Panc1 (cell line): ENCODE measurements around the gene MAPK10. TPM values are rescaled to one million over a fixed set of nuclear protein-coding genes. Genes with fewer than 3 reads are reported as not detected.

Experiments used
- ATAC-seq: fragments of 200-7000 bp; cut with Tn5 transposase; 2 replicates; pipeline ENCODE4 v1.9.1; 2020; ENCODE audit warnings: mild to moderate bottlenecking, moderate library complexity
- BruUV-seq: library from RNA; stranded (reverse); fragments of 400-500 nt; replicated peaks from 2 replicates; lab custom pipeline; 2021; lab: Mats Ljungman, UMichigan
- CTCF ChIA-PET: fragments of 300-600 bp; sonication (Branson Sonifier 250); formaldehyde crosslinking; loops from one replicate; lab custom pipeline; 2022; ENCODE audit warnings: antibody characterized with exemption; lab: Charles Lee
- POLR2A ChIA-PET: fragments of 300-600 bp; sonication (Branson Sonifier 250); formaldehyde crosslinking; loops from one replicate; lab custom pipeline; 2022; ENCODE audit warnings: antibody characterized with exemption; lab: Charles Lee
- DNase-seq: peaks from one replicate; pipeline ENCODE4 v3.0.0-alpha.2; 2010; ENCODE audit warnings: low read depth, low spot score
- H3K27ac ChIP-seq: 2 replicates; pipeline ENCODE4 v1.5.1; 2011; ENCODE audit warnings: mild to moderate bottlenecking, low read length, inconsistent platforms
- H3K27me3 ChIP-seq: fragments of 200-500 bp; sonication (Bioruptor generic); 2 replicates; pipeline ENCODE4 v1.6.0; 2014; ENCODE audit warnings: low read length, inconsistent platforms; ENCODE audit not compliant: control insufficient read depth, insufficient read depth
- H3K36me3 ChIP-seq: fragments of 200-500 bp; sonication (Bioruptor generic); 2 replicates; pipeline ENCODE4 v1.5.1; 2014; ENCODE audit warnings: inconsistent platforms, mild to moderate bottlenecking, low read length, moderate library complexity; ENCODE audit not compliant: control insufficient read depth, insufficient read depth
- H3K4me1 ChIP-seq: 2 replicates; pipeline ENCODE4 v1.5.1; 2011; ENCODE audit warnings: inconsistent platforms, mild to moderate bottlenecking, low read length, moderate library complexity; ENCODE audit not compliant: control insufficient read depth, insufficient read depth
- H3K4me3 ChIP-seq, 2 experiments: 2 replicates each; pipeline ENCODE4 v1.5.1; 2011 to 2012; ENCODE audit warnings: low read depth in 2 of 2, low read length in 2 of 2, mild to moderate bottlenecking in 2 of 2, inconsistent platforms in 1 of 2, moderate library complexity in 1 of 2
- H3K9me3 ChIP-seq: fragments of 200-500 bp; sonication (Bioruptor generic); 2 replicates; pipeline ENCODE4 v1.5.1; 2014; ENCODE audit warnings: low read depth, mild to moderate bottlenecking, inconsistent platforms, low read length, moderate library complexity; ENCODE audit not compliant: control insufficient read depth, insufficient read depth
- POLR2AphosphoS5 ChIP-seq: IDR thresholded peaks from 2 replicates; pipeline ENCODE4 v1.6.1; 2012; ENCODE audit warnings: mild to moderate bottlenecking, low read depth, low read length, moderate library complexity
- SIN3A ChIP-seq: IDR thresholded peaks from 2 replicates; pipeline ENCODE4 v1.6.1; 2012; ENCODE audit warnings: low read depth, mild to moderate bottlenecking, low read length, moderate library complexity, borderline replicate concordance; ENCODE audit not compliant: insufficient read depth
- TCF7L2 ChIP-seq: IDR thresholded peaks from 2 replicates; pipeline ENCODE4 v1.6.1; 2011; ENCODE audit warnings: mild to moderate bottlenecking, low read depth, low read length, inconsistent platforms
- in situ Hi-C: cut with HindIII; loops from 2 replicates; pipeline ENCODE4 v1.10.0; 2016; ENCODE audit warnings: low sequenced_read_pairs, low pct_unique_long_range_greater_than_20kb
- intact Hi-C: fragments of 100-400 bp; cut with micrococcal nuclease; formaldehyde crosslinking; loops from one replicate; pipeline ENCODE4 v1.10.0; 2022; ENCODE audit not compliant: unreplicated experiment
- total RNA-seq: library from RNA; stranded (reverse); gene quantifications from one replicate; pipeline ENCODE4 v1.2.1, GENCODE V29; 2021; ENCODE audit not compliant: unreplicated experiment
- TF ChIP-seq, protein P1 (sequence below), 2 experiments: IDR thresholded peaks; 2 replicates each; pipeline ENCODE4 v1.6.1; 2011 to 2012; ENCODE audit warnings: low read depth in 2 of 2, control low read depth in 1 of 2, low read length in 1 of 2, mild to moderate bottlenecking in 1 of 2, moderate library complexity in 1 of 2; ENCODE audit not compliant: insufficient read depth in 1 of 2
- TF ChIP-seq, protein P2 (sequence below): fragments of 450-650 bp; IDR thresholded peaks from 2 replicates; pipeline ENCODE4 v1.5.1; 2017; ENCODE audit warnings: mild to moderate bottlenecking

MAPK10 gene
- total RNA-seq, 1 experiment from 2014 or later = 0.85 TPM

DNA sequence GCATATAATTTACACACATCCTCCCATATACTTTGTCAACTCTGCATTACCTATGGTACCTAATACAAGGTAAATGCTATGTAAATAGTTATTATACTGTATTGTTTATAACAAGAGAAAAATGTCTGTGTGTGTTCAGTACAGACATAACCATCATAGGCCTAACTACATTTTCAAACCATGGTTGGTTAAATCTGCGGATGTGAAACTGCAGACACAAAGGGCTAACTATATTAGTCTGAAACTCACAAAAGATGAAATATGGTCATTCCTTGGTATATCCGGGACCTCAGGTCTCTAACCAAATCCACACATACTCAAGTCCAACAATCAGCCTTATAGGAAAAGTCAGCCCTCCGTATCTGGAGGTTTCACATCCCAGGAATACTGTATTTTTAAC, 13.5 kb downstream of the MAPK10 start:
- Histone ChIP-seq H3K4me3 (no peak overlapping the region), H3K27me3 (no peaks in the 10 kb centered on the region), H3K27ac (no peak overlapping the region), H3K36me3 (no peaks in the 10 kb centered on the region), H3K9me3 (no peaks in the 10 kb centered on the region), H3K4me1 (no peaks in the 10 kb centered on the region)
- CTCF ChIA-PET = no interaction called here
- POLR2A ChIA-PET = no interaction called here
- DNase-seq (no peak), ATAC-seq (no peak)
- TF ChIP-seq TCF7L2 = no peak
- no peak for TF ChIP-seq POLR2AphosphoS5
- TF ChIP-seq, protein P1, sequence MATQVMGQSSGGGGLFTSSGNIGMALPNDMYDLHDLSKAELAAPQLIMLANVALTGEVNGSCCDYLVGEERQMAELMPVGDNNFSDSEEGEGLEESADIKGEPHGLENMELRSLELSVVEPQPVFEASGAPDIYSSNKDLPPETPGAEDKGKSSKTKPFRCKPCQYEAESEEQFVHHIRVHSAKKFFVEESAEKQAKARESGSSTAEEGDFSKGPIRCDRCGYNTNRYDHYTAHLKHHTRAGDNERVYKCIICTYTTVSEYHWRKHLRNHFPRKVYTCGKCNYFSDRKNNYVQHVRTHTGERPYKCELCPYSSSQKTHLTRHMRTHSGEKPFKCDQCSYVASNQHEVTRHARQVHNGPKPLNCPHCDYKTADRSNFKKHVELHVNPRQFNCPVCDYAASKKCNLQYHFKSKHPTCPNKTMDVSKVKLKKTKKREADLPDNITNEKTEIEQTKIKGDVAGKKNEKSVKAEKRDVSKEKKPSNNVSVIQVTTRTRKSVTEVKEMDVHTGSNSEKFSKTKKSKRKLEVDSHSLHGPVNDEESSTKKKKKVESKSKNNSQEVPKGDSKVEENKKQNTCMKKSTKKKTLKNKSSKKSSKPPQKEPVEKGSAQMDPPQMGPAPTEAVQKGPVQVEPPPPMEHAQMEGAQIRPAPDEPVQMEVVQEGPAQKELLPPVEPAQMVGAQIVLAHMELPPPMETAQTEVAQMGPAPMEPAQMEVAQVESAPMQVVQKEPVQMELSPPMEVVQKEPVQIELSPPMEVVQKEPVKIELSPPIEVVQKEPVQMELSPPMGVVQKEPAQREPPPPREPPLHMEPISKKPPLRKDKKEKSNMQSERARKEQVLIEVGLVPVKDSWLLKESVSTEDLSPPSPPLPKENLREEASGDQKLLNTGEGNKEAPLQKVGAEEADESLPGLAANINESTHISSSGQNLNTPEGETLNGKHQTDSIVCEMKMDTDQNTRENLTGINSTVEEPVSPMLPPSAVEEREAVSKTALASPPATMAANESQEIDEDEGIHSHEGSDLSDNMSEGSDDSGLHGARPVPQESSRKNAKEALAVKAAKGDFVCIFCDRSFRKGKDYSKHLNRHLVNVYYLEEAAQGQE (IDR thresholded peaks at IDR 0.05; ENCODE audit: insufficient read depth in 1 of 2, low read depth in 2 of 2, low read length in 1 of 2) = no peak
- TF ChIP-seq, protein P2, sequence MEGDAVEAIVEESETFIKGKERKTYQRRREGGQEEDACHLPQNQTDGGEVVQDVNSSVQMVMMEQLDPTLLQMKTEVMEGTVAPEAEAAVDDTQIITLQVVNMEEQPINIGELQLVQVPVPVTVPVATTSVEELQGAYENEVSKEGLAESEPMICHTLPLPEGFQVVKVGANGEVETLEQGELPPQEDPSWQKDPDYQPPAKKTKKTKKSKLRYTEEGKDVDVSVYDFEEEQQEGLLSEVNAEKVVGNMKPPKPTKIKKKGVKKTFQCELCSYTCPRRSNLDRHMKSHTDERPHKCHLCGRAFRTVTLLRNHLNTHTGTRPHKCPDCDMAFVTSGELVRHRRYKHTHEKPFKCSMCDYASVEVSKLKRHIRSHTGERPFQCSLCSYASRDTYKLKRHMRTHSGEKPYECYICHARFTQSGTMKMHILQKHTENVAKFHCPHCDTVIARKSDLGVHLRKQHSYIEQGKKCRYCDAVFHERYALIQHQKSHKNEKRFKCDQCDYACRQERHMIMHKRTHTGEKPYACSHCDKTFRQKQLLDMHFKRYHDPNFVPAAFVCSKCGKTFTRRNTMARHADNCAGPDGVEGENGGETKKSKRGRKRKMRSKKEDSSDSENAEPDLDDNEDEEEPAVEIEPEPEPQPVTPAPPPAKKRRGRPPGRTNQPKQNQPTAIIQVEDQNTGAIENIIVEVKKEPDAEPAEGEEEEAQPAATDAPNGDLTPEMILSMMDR = no peak
- TF ChIP-seq SIN3A = no peak
- in situ Hi-C loops = no loop called here
- intact Hi-C loops = no loop called here
- no TSS peak for BruUV-seq

DNA sequence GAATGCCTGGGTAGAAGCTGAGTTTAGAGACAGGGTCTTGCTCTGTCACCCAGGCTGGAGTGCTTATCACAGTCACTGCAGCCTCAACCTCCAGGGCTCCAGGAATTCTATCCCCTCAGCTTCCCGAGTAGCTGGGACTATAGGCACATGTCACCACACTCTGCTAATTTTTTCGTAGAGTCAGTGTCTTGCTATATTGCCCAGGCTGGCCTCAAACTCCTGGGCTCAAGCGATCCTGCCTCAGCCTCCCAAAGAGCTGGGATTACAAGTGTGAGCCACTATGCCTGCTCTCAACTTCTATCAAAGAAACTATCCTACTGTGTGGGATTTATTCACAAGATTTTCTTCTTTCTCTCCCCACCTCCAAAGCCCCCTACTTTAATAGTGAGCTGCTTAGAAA, 15.7 kb downstream of the MAPK10 start:
- POLR2A ChIA-PET = no interaction called here
- Histone ChIP-seq H3K9me3 (no peaks in the 10 kb centered on the region), H3K4me1 (no peaks in the 10 kb centered on the region), H3K27me3 (no peaks in the 10 kb centered on the region), H3K27ac (no peak overlapping the region), H3K4me3 (no peak overlapping the region), H3K36me3 (no peaks in the 10 kb centered on the region)
- DNase-seq = no peak
- ATAC-seq = no peak
- no peak for TF ChIP-seq SIN3A
- TF ChIP-seq POLR2AphosphoS5 = no peak
- TF ChIP-seq, protein P2 = no peak
- TF ChIP-seq, protein P1 (IDR thresholded peaks at IDR 0.05; ENCODE audit: insufficient read depth in 1 of 2, low read depth in 2 of 2, low read length in 1 of 2) = no peak
- no peak for TF ChIP-seq TCF7L2
- in situ Hi-C loops = no loop called here
- no TSS peak for BruUV-seq
- intact Hi-C loops = no loop called here
- CTCF ChIA-PET = no interaction called here
